ENCODE measurements around the gene DVL3. TPM values are rescaled to one million over a fixed set of nuclear protein-coding genes. Genes with fewer than 3 reads are reported as not detected.

Gene DVL3
- total and polyA plus RNA-seq, 10 donors: 12.3 to 67.3 (median 47.9) TPM

DNA sequence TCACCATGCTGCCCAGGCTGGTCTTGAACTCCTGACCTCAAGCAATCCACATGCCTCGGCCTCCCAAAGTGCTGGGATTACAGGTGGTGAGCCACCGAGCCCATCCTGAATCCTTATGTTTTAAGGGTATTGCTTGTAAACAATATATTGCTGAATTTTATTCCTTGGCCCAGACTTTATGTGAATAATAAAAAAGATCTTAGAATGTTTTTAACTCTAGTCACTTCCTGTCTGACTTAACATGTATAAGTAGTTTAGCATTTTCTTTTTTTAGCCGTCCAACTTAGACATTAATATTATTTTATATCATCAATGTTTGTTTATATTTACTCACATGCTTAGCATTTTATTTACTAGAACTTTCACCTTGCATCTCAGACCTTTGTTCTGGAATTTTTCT, 29.2 kb upstream of the DVL3 start:
- intact Hi-C loops (cut with DNase I; ENCODE audit: low total_unique reads): no loop called here
- Histone ChIP-seq H3K27ac (no peak overlapping the region), H3K4me1 (no peaks in the 10 kb centered on the region), H3K36me3 (no peaks in the 10 kb centered on the region), H3K9me3 (no peaks in the 10 kb centered on the region), H3K27me3 (replicated peaks in 1 of 7) (no peaks in the 10 kb centered on the region), H3K4me3 (no peak overlapping the region)
- no peak for TF ChIP-seq POLR2AphosphoS5 (IDR thresholded peaks at IDR 0.05)
- TF ChIP-seq, protein P1, sequence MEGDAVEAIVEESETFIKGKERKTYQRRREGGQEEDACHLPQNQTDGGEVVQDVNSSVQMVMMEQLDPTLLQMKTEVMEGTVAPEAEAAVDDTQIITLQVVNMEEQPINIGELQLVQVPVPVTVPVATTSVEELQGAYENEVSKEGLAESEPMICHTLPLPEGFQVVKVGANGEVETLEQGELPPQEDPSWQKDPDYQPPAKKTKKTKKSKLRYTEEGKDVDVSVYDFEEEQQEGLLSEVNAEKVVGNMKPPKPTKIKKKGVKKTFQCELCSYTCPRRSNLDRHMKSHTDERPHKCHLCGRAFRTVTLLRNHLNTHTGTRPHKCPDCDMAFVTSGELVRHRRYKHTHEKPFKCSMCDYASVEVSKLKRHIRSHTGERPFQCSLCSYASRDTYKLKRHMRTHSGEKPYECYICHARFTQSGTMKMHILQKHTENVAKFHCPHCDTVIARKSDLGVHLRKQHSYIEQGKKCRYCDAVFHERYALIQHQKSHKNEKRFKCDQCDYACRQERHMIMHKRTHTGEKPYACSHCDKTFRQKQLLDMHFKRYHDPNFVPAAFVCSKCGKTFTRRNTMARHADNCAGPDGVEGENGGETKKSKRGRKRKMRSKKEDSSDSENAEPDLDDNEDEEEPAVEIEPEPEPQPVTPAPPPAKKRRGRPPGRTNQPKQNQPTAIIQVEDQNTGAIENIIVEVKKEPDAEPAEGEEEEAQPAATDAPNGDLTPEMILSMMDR (IDR thresholded peaks at IDR 0.05 in 8 of 11, conservative IDR thresholded peaks at IDR 0.05 in 3 of 11): no peak
- WGBS, 5 donors: 47 to 90% (median 76%) methylated on average over 3 of the region's 3 CpGs
- DNase-seq: no peak

DNA sequence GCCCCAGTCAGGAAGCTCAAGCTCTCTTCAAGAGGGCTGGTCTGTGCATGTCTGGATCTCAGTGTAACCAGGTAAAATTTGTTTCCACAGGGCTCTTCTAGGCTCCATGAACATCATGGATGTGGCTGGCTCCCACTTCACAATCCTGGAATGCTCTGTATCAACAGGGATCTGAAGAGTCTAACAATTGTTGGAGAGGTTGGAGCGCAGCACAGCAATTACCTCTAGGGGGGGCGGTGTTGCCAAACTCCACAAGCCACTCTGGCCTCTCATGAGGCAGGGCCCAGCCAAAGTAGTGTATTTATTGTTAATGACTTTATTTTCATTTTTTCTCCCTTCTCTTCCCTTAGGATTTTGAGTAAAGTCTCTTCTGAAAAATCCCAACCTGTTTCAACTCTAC, 26.2 kb upstream of the DVL3 start:
- H3K27ac ChIP-seq: no peak overlapping the region
- H3K36me3 ChIP-seq: no peaks in the 10 kb centered on the region
- peaks cover 0 to 10% (median 5%) of the 10 kb centered on the region in 6 donors for H3K4me1 ChIP-seq
- no peaks in the 10 kb centered on the region for H3K9me3 ChIP-seq
- no peak for TF ChIP-seq POLR2AphosphoS5 (IDR thresholded peaks at IDR 0.05)
- TF ChIP-seq, protein P1 (IDR thresholded peaks at IDR 0.05 in 8 of 11, conservative IDR thresholded peaks at IDR 0.05 in 3 of 11): peak in 1 of 11 experiments; percentile 14
- TF ChIP-seq POLR2A (IDR thresholded peaks at IDR 0.05): no peak
- intact Hi-C loops (cut with DNase I; ENCODE audit: low total_unique reads): no loop called here
- 44 to 69% (median 62%) methylated on average over 2 of the region's 2 CpGs for WGBS, 5 donors
- H3K27me3 ChIP-seq (replicated peaks in 1 of 7): no peaks in the 10 kb centered on the region
- H3K4me3 ChIP-seq: no peak overlapping the region
- no peak for DNase-seq

DNA sequence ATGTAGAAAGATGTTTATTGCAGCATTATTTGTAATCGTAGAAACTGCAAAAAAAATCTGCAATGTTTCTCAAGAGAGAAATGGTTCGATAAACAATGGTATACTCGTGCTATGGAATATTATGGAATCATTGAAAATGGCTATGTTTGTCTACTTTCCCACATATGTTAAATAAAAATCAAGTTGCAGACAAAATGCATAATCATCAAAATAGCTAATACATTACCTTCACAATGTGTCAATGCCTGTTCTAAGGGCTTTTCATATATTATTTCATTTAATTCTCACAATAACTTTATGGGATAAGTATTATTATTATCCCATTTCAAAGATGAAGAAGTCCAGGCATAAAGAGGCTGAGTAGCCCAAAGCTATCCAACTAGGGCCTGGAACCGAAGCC, 22.2 kb upstream of the DVL3 start:
- Histone ChIP-seq H3K4me1 (peaks cover 15 to 41% (median 27%) of the 10 kb centered on the region in 6 donors), H3K27me3 (replicated peaks in 1 of 7) (no peaks in the 10 kb centered on the region), H3K9me3 (no peaks in the 10 kb centered on the region), H3K27ac (no peak overlapping the region), H3K4me3 (no peak overlapping the region), H3K36me3 (peaks cover 0 to 11% (median 4%) of the 10 kb centered on the region in 6 donors)
- DNase-seq: no peak
- intact Hi-C loops (cut with DNase I; ENCODE audit: low total_unique reads): no loop called here
- no peak for TF ChIP-seq POLR2A (IDR thresholded peaks at IDR 0.05)
- 94 to 96% (median 94%) methylated on average over 4 of the region's 4 CpGs for WGBS, 5 donors

- intact Hi-C loops (cut with DNase I; ENCODE audit: low total_unique reads): no loop called here
- TF ChIP-seq, protein P1 (IDR thresholded peaks at IDR 0.05 in 8 of 11, conservative IDR thresholded peaks at IDR 0.05 in 3 of 11): no peak
- peak; percentile 64 to 87 (median 74) for TF ChIP-seq POLR2AphosphoS5 (IDR thresholded peaks at IDR 0.05)
- DNase-seq: peak; percentile 93
- Histone ChIP-seq H3K4me3 (peak overlapping the region; percentile 64 to 99 (median 94)), H3K27me3 (replicated peaks in 1 of 7) (no peaks in the 10 kb centered on the region), H3K9me3 (no peaks in the 10 kb centered on the region), H3K36me3 (peaks cover 0 to 22% (median 14%) of the 10 kb centered on the region in 6 donors), H3K4me1 (peaks cover 15 to 41% (median 28%) of the 10 kb centered on the region in 6 donors), H3K27ac (peak overlapping the region; percentile 80 to 96 (median 92))
- WGBS, 5 donors: 1 to 2% (median 2%) methylated on average over 36 to 37 of the region's 37 CpGs
These were observed 21.1 kb upstream of the DVL3 start for GRCh38 chr3:184133840-184134745.

Measured in spleen (tissue), 11 donors.